ENCODE results near the gene MLEC. TPM values are rescaled to one million over a fixed set of nuclear protein-coding genes. Genes with fewer than 3 reads are reported as not detected.

The MLEC gene
- total and polyA plus RNA-seq, 2 of the 13 experiments (the other 11 are each of a cell fraction or from before 2014, with no cell fraction given), result 49.8 to 156 TPM

DNA sequence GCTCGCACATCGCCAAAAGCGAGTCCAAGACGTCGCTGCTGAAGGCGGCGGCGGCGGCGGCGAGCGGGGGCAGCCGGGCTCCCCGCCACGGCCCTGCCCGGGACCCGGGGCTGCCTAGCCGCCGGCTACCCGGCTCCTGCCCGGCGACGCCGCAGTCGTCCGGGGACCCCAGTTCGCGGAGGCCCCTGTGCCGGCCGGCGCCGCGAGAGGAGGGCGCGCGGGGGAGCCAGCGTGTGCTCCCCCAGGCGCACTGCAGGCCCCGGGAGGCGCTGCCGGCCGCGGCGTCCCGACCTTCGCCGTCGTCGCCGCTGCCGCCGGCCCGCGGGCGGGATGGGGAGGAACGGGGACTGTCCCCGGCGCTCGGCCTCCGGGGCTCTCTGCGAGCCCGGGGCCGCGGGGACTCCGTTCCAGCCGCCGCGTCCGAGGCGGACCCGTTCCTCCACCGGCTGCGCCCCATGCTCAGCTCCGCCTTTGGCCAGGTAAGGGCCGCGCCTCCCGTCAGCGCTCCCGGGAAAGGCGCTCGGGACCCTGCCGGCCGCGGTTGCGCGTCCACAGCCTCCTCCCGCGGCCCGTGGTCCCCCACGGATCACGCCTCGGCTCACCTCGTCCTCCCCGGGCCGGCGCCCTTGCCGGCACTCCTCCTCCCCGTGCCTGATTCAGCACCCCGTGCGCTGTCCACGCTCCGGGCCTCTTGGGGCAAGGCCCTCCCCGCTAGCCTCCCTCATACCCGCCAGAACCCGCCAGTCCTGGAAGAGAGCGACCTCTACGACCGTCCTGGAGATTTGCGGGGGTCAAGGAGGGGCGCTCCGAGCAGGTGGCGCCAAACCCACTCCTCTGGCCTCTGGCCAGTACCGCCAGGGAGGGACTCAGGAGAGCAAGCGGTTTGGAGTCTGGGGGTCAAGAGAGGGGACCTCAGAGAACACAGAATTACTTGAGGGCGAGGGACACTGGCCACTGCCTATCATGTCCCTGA, 45.8 kb upstream of the MLEC start (continued):
- TF ChIP-seq, protein P1, sequence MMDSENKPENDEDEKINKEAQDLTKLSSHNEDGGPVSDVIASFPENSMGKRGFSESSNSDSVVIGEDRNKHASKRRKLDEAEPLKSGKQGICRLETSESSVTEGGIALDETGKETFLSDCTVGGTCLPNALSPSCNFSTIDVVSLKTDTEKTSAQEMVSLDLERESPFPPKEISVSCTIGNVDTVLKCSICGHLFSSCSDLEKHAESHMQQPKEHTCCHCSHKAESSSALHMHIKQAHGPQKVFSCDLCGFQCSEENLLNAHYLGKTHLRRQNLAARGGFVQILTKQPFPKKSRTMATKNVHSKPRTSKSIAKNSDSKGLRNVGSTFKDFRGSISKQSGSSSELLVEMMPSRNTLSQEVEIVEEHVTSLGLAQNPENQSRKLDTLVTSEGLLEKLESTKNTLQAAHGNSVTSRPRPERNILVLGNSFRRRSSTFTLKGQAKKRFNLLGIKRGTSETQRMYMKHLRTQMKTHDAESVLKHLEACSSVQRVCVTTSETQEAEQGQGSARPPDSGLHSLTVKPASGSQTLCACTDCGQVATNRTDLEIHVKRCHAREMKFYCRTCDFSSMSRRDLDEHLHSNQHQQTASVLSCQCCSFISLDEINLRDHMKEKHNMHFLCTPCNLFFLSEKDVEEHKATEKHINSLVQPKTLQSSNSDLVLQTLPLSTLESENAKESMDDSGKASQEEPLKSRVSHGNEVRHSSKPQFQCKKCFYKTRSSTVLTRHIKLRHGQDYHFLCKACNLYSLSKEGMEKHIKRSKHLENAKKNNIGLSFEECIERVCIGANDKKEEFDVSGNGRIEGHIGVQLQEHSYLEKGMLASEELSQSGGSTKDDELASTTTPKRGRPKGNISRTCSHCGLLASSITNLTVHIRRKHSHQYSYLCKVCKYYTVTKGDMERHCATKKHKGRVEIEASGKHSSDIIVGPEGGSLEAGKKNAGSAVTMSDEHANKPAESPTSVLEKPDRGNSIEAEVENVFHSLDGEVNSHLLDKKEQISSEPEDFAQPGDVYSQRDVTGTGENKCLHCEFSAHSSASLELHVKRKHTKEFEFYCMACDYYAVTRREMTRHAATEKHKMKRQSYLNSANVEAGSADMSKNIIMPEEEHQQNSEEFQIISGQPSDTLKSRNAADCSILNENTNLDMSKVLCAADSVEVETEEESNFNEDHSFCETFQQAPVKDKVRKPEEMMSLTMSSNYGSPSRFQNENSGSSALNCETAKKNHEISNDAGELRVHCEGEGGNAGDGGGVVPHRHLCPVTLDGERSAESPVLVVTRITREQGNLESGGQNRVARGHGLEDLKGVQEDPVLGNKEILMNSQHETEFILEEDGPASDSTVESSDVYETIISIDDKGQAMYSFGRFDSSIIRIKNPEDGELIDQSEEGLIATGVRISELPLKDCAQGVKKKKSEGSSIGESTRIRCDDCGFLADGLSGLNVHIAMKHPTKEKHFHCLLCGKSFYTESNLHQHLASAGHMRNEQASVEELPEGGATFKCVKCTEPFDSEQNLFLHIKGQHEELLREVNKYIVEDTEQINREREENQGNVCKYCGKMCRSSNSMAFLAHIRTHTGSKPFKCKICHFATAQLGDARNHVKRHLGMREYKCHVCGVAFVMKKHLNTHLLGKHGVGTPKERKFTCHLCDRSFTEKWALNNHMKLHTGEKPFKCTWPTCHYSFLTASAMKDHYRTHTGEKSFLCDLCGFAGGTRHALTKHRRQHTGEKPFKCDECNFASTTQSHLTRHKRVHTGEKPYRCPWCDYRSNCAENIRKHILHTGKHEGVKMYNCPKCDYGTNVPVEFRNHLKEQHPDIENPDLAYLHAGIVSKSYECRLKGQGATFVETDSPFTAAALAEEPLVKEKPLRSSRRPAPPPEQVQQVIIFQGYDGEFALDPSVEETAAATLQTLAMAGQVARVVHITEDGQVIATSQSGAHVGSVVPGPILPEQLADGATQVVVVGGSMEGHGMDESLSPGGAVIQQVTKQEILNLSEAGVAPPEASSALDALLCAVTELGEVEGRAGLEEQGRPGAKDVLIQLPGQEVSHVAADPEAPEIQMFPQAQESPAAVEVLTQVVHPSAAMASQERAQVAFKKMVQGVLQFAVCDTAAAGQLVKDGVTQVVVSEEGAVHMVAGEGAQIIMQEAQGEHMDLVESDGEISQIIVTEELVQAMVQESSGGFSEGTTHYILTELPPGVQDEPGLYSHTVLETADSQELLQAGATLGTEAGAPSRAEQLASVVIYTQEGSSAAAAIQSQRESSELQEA (CRISPR knock-in tag; IDR thresholded peaks at IDR 0.05; ENCODE audit: not compliant biosample characterization), result no peak
- TF ChIP-seq ZNF562 (CRISPR knock-in tag; IDR thresholded peaks at IDR 0.05; ENCODE audit: borderline replicate concordance), result no peak
- TF ChIP-seq, protein P2, sequence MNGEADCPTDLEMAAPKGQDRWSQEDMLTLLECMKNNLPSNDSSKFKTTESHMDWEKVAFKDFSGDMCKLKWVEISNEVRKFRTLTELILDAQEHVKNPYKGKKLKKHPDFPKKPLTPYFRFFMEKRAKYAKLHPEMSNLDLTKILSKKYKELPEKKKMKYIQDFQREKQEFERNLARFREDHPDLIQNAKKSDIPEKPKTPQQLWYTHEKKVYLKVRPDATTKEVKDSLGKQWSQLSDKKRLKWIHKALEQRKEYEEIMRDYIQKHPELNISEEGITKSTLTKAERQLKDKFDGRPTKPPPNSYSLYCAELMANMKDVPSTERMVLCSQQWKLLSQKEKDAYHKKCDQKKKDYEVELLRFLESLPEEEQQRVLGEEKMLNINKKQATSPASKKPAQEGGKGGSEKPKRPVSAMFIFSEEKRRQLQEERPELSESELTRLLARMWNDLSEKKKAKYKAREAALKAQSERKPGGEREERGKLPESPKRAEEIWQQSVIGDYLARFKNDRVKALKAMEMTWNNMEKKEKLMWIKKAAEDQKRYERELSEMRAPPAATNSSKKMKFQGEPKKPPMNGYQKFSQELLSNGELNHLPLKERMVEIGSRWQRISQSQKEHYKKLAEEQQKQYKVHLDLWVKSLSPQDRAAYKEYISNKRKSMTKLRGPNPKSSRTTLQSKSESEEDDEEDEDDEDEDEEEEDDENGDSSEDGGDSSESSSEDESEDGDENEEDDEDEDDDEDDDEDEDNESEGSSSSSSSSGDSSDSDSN (CRISPR knock-in tag; IDR thresholded peaks at IDR 0.05), result peak; percentile 80
- TF ChIP-seq, protein P3, sequence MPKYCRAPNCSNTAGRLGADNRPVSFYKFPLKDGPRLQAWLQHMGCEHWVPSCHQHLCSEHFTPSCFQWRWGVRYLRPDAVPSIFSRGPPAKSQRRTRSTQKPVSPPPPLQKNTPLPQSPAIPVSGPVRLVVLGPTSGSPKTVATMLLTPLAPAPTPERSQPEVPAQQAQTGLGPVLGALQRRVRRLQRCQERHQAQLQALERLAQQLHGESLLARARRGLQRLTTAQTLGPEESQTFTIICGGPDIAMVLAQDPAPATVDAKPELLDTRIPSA (CRISPR knock-in tag; IDR thresholded peaks at IDR 0.05; ENCODE audit: borderline replicate concordance), result no peak
- no peak for TF ChIP-seq ZNF333 (CRISPR knock-in tag; IDR thresholded peaks at IDR 0.05; ENCODE audit: borderline replicate concordance)
- TF ChIP-seq ZBTB7B (CRISPR knock-in tag; IDR thresholded peaks at IDR 0.05), result no peak
- TF ChIP-seq, protein P4, sequence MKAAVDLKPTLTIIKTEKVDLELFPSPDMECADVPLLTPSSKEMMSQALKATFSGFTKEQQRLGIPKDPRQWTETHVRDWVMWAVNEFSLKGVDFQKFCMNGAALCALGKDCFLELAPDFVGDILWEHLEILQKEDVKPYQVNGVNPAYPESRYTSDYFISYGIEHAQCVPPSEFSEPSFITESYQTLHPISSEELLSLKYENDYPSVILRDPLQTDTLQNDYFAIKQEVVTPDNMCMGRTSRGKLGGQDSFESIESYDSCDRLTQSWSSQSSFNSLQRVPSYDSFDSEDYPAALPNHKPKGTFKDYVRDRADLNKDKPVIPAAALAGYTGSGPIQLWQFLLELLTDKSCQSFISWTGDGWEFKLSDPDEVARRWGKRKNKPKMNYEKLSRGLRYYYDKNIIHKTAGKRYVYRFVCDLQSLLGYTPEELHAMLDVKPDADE (CRISPR knock-in tag; IDR thresholded peaks at IDR 0.05), result no peak
- no peak for TF ChIP-seq ZNF773 (CRISPR knock-in tag; IDR thresholded peaks at IDR 0.05; ENCODE audit: borderline replicate concordance)
- TF ChIP-seq ZNF879 (CRISPR knock-in tag; IDR thresholded peaks at IDR 0.05), result no peak
- no peak for TF ChIP-seq ZSCAN29 (CRISPR knock-in tag; conservative IDR thresholded peaks at IDR 0.05)
- TF ChIP-seq, protein P5, sequence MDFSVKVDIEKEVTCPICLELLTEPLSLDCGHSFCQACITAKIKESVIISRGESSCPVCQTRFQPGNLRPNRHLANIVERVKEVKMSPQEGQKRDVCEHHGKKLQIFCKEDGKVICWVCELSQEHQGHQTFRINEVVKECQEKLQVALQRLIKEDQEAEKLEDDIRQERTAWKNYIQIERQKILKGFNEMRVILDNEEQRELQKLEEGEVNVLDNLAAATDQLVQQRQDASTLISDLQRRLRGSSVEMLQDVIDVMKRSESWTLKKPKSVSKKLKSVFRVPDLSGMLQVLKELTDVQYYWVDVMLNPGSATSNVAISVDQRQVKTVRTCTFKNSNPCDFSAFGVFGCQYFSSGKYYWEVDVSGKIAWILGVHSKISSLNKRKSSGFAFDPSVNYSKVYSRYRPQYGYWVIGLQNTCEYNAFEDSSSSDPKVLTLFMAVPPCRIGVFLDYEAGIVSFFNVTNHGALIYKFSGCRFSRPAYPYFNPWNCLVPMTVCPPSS (IDR thresholded peaks at IDR 0.05), result no peak
- no peak for TF ChIP-seq ZNF10 (CRISPR knock-in tag; IDR thresholded peaks at IDR 0.05; ENCODE audit: borderline replicate concordance, low read depth)
